Cerebellar cortex (tissue), 1 donor: Measurements from ENCODE around the gene SIGLEC7.
A peak's percentile ranks its signal among the peaks of the same experiment; 100 is the strongest.

Experiments used
- DNase-seq: peaks from one replicate; pipeline ENCODE4 v3.0.0-alpha.2; 2015; ENCODE audit warnings: low spot score

SIGLEC7 gene

GRCh38 chr19:51169283-51169918 is 27.3 kb downstream of the SIGLEC7 start:
- peak; percentile 90 for DNase-seq

- DNase-seq, result no peak
These were observed 30.1 kb downstream of the SIGLEC7 start for GRCh38 chr19:51172223-51172622.

- no peak for DNase-seq
These were observed 31.6 kb downstream of the SIGLEC7 start for GRCh38 chr19:51173681-51174080.

- peak; percentile 36 for DNase-seq
These were observed 37.2 kb downstream of the SIGLEC7 start for GRCh38 chr19:51179256-51179655.

DNA sequence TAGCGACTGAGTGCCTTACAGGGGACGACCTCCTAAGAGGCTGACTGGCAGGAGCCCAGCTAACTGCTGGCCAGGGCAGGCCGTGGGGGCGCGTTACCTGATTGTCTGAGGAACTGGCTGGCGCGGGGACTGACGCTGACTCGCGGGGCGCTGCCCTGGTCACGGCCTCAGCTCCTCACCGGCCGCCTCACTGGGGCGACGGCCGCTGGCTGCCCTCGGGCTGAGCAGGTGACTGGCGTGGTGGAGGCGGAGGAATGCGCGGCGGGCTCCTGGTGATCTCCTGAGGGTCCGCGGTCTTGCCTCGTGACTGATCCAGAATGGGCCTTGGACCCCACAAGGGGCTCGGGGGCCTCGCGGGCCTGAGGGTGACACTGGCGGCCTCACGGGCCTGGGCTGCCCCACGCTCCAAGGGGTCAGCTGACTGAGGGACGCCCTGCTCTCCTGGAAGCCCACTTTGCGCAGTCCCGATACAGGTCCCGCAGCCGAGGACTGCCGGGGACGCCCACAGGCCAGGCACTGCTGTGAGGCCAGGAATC is 39.3 kb downstream of the SIGLEC7 start:
- no peak for DNase-seq

GRCh38 chr19:51181913-51182419 is 39.9 kb downstream of the SIGLEC7 start:
- peak; percentile 25 for DNase-seq

DNA sequence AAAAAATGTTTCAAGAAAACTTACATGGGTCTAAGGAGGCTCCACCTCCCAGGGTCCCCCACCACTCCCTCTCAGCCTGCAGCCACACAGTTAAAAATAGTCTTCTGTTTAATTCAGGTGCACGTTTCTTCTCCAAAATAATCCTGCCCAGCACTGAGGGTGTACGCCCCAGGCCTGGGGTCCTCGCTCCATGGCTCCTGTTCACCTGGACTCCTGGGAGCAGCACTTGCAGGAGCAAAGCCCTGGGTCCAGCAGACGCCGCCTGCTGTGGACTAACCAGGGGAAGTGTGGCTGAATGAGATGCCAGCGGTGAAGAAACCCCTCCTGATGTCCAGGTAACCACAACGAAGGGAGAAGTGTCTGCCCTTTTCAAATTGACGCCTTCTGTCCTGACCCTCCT is 41.5 kb downstream of the SIGLEC7 start:
- no peak for DNase-seq

- no peak for DNase-seq
These were observed 43.2 kb downstream of the SIGLEC7 start for GRCh38 chr19:51185069-51185867.

- DNase-seq, result no peak
These were observed 43.7 kb downstream of the SIGLEC7 start for GRCh38 chr19:51185868-51186215.

DNA sequence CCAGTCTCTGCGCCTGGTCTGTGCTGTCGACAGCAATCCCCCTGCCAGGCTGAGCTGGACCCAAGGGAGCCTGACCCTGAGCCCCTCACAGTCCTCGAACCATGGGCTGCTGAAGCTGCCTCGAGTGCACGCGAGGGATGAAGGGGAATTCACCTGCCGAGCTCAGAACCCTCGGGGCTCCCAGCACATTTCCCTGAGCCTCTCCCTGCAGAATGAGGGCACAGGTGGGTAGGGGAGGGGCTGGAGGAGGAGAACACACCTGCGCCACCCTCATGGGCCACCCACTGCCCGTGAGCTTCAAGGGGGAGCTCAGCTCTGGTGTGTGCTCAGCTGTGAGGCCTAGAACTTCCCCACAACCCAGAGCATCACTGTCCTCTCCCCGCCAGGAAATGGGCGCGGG is 44.2 kb downstream of the SIGLEC7 start:
- no peak for DNase-seq

DNA sequence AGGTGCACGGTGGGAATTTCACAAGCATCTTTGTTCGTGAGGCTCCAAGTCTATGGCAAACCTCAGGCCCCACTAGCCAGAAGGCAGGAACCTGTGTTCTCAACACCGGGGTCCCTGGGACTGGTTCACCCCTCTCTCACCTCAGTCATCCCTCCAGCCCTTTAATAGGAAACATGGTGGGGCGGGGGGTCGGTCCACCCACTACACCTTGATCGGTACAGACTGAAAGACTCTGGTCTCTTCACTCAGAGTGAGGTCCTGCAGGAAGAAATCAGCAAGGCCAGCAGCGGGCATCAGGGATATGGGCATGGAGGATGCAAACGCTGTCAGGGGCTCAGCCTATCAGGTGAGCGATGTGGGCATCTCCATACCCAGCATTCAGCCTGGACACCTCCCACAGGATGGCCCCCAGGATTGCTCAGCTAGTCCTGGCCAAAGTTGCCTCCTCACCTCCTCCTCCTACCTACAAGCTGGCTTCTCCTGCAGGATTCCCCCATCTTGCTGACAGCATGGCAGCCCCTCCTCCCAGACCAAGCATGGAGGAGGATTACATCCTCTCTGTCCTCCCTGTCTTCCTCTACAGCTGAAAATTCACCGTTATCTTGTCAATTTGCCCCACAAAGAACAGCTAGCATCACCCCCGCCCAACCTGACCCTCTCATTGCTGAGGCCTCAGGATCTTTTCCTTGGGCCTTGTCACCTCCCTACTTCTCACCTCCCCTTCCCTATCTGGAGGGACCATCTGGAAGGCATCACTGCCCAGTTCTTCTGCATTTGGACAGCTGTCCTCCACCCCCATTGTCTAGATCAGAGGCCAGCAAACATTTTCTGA is 45.5 kb downstream of the SIGLEC7 start:
- no peak for DNase-seq

GRCh38 chr19:51188227-51188559 is 46.1 kb downstream of the SIGLEC7 start:
- DNase-seq, result no peak

GRCh38 chr19:51192689-51193088 is 50.6 kb downstream of the SIGLEC7 start:
- DNase-seq, result no peak

DNA sequence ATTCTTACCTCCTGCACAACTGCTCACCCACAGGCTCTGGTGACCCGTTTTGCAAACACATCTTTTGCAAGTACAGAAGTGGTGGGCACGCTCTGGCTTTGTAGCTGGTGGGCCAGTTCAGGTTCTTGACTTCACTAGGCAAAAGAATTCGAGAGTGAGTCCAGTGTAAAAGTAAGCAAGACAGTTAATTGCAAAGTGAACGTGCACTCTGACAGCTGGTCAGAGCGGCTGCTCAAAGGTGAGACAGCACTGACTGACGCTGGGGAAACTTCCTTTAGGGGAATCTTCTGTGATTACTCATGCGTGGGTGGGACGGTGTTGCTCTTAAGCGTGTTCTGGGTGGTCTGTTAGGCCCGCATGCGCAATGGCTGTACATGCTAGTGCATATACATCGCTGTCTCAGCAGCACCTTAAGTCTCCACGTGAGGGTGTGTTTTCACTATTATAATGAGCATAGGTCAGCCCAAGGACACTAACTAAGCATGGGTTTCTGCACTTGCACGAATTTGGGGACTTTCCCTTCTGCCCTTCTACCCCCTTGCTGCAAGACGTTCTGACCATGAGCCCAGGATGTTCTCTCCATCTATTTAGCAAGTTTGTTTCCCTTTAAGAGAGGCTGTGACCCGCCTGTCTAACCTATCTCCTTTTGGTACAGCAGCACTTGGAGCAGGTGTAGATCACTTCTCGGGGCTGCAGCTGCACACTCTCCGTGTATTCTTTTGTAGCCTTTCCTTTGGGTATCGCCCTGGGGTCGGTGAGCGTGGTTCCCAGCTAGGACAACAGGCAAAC is 52.6 kb downstream of the SIGLEC7 start:
- no peak for DNase-seq

DNA sequence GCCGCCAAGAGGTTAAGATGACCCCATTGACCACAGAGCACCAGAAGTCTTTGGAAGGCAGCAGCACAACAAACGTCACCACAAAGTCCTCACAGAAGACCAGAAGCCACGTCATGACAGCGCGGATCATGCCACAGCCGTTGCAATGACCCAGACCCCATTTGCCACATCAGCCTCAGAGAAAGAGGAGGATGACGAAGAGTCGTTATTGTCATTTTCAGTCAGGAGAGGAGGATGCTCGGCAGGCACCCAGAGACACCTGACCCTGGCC is 53.1 kb downstream of the SIGLEC7 start:
- DNase-seq, result no peak

- DNase-seq, result no peak
These were observed 53.5 kb downstream of the SIGLEC7 start for GRCh38 chr19:51195616-51196015.

DNA sequence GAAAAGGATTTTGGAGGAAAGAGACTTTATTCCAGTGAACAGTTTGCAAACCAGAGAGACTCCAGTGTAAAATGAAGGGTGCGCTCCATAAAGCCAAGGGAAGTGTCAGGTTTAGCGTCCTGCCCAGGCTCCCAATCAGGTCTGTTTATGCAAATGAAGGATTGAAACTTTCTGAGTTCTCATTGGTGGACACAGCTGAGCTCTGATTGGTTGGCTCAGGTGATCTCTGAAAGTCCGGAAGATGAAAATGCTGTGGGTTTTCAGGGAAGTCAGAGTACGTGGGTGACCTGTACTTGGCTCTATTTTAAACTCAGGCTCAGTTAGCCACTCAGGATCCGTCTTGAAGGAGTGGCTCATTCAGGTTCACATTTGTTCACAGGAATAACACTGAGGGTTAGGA is 54.1 kb downstream of the SIGLEC7 start:
- no peak for DNase-seq

GRCh38 chr19:51198641-51199040 is 56.5 kb downstream of the SIGLEC7 start:
- no peak for DNase-seq

DNA sequence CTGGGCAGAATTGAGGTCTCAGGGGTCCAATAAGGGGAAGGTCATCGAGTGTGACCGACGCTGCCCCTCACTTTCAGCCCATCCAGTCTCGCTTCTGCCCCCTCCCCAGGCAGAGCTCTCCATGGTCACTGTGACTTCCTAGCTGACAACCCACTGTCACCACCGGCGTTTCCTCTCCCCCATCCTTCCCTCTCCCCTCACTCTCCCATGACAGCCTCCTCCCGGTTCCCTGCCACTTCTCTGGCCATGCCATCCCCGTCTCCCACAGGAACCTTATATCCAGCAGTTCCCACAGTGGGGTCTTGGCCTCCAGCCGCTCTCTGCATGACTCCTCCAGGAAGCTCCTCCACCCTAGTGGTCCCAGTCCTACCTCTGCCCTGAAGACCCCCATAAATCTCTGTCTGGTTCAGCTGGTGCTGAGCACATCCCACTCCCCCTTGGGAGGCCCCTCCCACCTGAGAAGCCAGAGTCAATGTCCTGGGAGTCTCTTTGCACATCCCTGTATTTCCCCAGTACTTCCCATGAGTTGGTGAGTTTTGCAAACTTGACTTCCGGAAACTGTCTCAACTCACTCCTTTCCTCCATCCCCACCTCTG is 58.1 kb downstream of the SIGLEC7 start:
- DNase-seq, result no peak

- DNase-seq, result no peak
These were observed 59.6 kb downstream of the SIGLEC7 start for GRCh38 chr19:51201712-51202111.
